CD14-positive monocyte (primary cell): ENCODE data around the gene UNKL. TPM values are rescaled to one million over a fixed set of nuclear protein-coding genes. Genes with fewer than 3 reads are reported as not detected.

Experiments
- DNase-seq, 3 donors: peaks; one replicate each; pipeline ENCODE4 v3.0.0-alpha.2; 2011 to 2022
- H2AFZ ChIP-seq: 2 replicates; pipeline ENCODE4 v1.6.0; 2012; ENCODE audit warnings: mild to moderate bottlenecking, low read depth, low read length, inconsistent platforms; ENCODE audit not compliant: insufficient read depth, poor library complexity, severe bottlenecking
- H3K27ac ChIP-seq, 2 donors: 1 replicate in 1 of 2; 2 replicates in 1 of 2; pipeline ENCODE4 v1.5.1; 2012 to 2013; ENCODE audit warnings: low read length in 2 of 2, control low read depth in 1 of 2, inconsistent platforms in 1 of 2, low read depth in 1 of 2, mild to moderate bottlenecking in 1 of 2
- H3K27me3 ChIP-seq, 2 donors: one replicate each; pipeline versions ENCODE4 v1.6.0 to v1.6.1; 2011 to 2013; ENCODE audit warnings: low read length in 2 of 2; ENCODE audit not compliant: control insufficient read depth in 2 of 2, insufficient read depth in 2 of 2
- H3K36me3 ChIP-seq, 2 donors: replicated peaks in 1 of 2; 1 replicate in 1 of 2; 2 replicates in 1 of 2; pipeline versions ENCODE4 v1.5.1 to v1.6.1; 2012 to 2013; ENCODE audit warnings: low read length in 2 of 2, control low read depth in 1 of 2, inconsistent platforms in 1 of 2, mild to moderate bottlenecking in 1 of 2; ENCODE audit not compliant: insufficient read depth in 2 of 2, control insufficient read depth in 1 of 2
- H3K4me1 ChIP-seq, 2 donors: 1 replicate in 1 of 2; 2 replicates in 1 of 2; pipeline versions ENCODE4 v1.5.1 to v1.6.1; 2012 to 2013; ENCODE audit warnings: low read length in 2 of 2, control low read depth in 1 of 2, inconsistent platforms in 1 of 2, mild to moderate bottlenecking in 1 of 2, moderate library complexity in 1 of 2; ENCODE audit not compliant: insufficient read depth in 2 of 2, control insufficient read depth in 1 of 2
- H3K4me2 ChIP-seq: replicated peaks from 2 replicates; pipeline ENCODE3; 2012; ENCODE audit warnings: low read length, moderate library complexity, mild to moderate bottlenecking; ENCODE audit not compliant: poor library complexity, severe bottlenecking; ENCODE audit errors: extremely low read depth
- H3K4me3 ChIP-seq, 3 experiments: fragments of 200-600 bp in 1 of 3; sonication (generic) in 1 of 3; replicated peaks in 1 of 3; 1 replicate in 2 of 3; 2 replicates in 1 of 3; pipeline ENCODE4 v1.5.1; 2011 to 2013; ENCODE audit warnings: low read length in 3 of 3, mild to moderate bottlenecking in 3 of 3, control low read depth in 2 of 3, low read depth in 2 of 3, inconsistent platforms in 1 of 3, moderate library complexity in 1 of 3
- H3K79me2 ChIP-seq: 2 replicates; pipeline ENCODE4 v1.6.0; 2012; ENCODE audit warnings: mild to moderate bottlenecking, control low read depth, inconsistent platforms, low read length, moderate library complexity; ENCODE audit not compliant: insufficient read depth
- H3K9ac ChIP-seq: 2 replicates; pipeline ENCODE4 v1.6.0; 2017; ENCODE audit warnings: low read length, mild to moderate bottlenecking; ENCODE audit not compliant: insufficient read depth, poor library complexity, severe bottlenecking
- H3K9me3 ChIP-seq, 2 donors: replicated peaks in 1 of 2; 1 replicate in 1 of 2; 2 replicates in 1 of 2; pipeline versions ENCODE4 v1.5.1 to v1.6.1; 2012 to 2013; ENCODE audit warnings: low read length in 2 of 2, control low read depth in 1 of 2; ENCODE audit not compliant: control insufficient read depth in 1 of 2, insufficient read depth in 1 of 2
- H4K20me1 ChIP-seq: 2 replicates; pipeline ENCODE4 v1.6.0; 2012; ENCODE audit warnings: mild to moderate bottlenecking, low read length, control low read depth, moderate library complexity; ENCODE audit not compliant: insufficient read depth
- H3K27ac Mint-ChIP-seq, 7 donors: one replicate each; pipeline ENCODE4 v1.8.0; 2020; ENCODE audit warnings: mild to moderate bottlenecking in 7 of 7, mixed read lengths in 7 of 7, moderate library complexity in 6 of 7, inconsistent platforms in 2 of 7
- H3K27me3 Mint-ChIP-seq, 3 donors: one replicate each; pipeline ENCODE4 v1.8.0; 2021 to 2022; ENCODE audit warnings: low read depth in 3 of 3, mild to moderate bottlenecking in 3 of 3, mixed read lengths in 3 of 3, moderate library complexity in 3 of 3, inconsistent platforms in 1 of 3
- H3K36me3 Mint-ChIP-seq, 2 donors: one replicate each; pipeline ENCODE4 v1.8.0; 2020; ENCODE audit warnings: mixed read lengths in 2 of 2, inconsistent platforms in 1 of 2, mild to moderate bottlenecking in 1 of 2
- H3K4me1 Mint-ChIP-seq: one replicate; pipeline ENCODE4 v1.8.0; 2020; ENCODE audit warnings: mild to moderate bottlenecking, mixed read lengths
- H3K4me3 Mint-ChIP-seq, 2 donors: one replicate each; pipeline ENCODE4 v1.8.0; 2020; ENCODE audit warnings: mild to moderate bottlenecking in 2 of 2, mixed read lengths in 2 of 2, moderate library complexity in 1 of 2
- H3K9me3 Mint-ChIP-seq, 7 donors: one replicate each; pipeline ENCODE4 v1.8.0; 2020 to 2022; ENCODE audit warnings: mixed read lengths in 7 of 7, mild to moderate bottlenecking in 6 of 7, moderate library complexity in 6 of 7, inconsistent platforms in 2 of 7
- WGBS: methylation state at CpG from one replicate; pipeline ENCODE4 v1.1.5; 2013; ENCODE audit warnings: missing lambda C conversion rate; ENCODE audit not compliant: insufficient coverage; 5-methylcytosine and 5-hydroxymethylcytosine counted together
- intact Hi-C, 2 donors: fragments of 100-400 bp; cut with micrococcal nuclease; formaldehyde crosslinking; loops; one replicate each; pipeline versions ENCODE4 v1.15.0 to v1.15.1; 2023
- polyA plus RNA-seq, 3 donors: library from polyadenylated mRNA; depleted of rRNA in 1 of 3; unstranded in 2 of 3; stranded (reverse) in 1 of 3; fragments of 300-500 nt in 2 of 3; fragments of >200 nt in 1 of 3; fragmentation: Illumina TruSeq in 2 of 3; gene quantifications; 1 replicate in 2 of 3; 2 replicates in 1 of 3; pipeline ENCODE4 v1.2.3, GENCODE V29; 2012 to 2021
- TF ChIP-seq, protein P1 (sequence below): fragments of 200-600 bp; IDR thresholded peaks from one replicate; pipeline ENCODE4 v1.8.0; 2022; ENCODE audit warnings: antibody characterized with exemption, mild to moderate bottlenecking

The UNKL gene
- polyA plus RNA-seq, 3 donors: 1.2 to 19.9 (median 2.2) TPM

DNA sequence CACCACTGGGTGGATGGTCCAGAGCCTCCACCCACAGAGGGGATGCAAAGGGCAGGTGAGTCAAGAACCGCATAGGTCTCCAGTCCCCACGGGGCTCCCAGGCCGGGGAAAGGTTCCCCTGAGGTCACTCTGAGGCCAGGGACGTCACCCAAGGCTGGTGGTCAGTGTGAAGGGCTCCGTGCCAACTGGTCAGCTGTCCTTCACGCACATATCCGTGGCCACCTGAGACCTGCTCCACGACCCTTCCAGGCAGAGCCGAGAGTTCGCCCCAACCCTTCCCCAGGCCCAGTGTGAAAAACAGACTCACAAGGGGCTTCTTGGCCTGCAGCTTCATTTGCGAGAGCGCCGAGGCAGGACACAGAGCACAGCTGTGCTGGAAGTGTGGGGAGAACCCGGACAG is 65.6 kb downstream of the UNKL start:
- Mint-ChIP-seq H3K27ac (no peak overlapping the region), H3K4me3 (no peak overlapping the region), H3K9me3 (peaks cover 0 to 3% (median 0%) of the 10 kb centered on the region in 7 donors), H3K27me3 (peaks cover 0 to 2% (median 2%) of the 10 kb centered on the region in 3 donors), H3K36me3 (peaks cover 16 to 29% of the 10 kb centered on the region in 2 donors), H3K4me1 (peaks cover 29% of the 10 kb centered on the region)
- no peak overlapping the region for H3K27ac ChIP-seq
- H3K27me3 ChIP-seq: no peaks in the 10 kb centered on the region
- H3K4me2 ChIP-seq: no peak overlapping the region
- no peak overlapping the region for H2AFZ ChIP-seq
- H3K4me1 ChIP-seq: peaks cover 21 to 30% of the 10 kb centered on the region in 2 donors
- intact Hi-C loops: loop anchor here in 1 of 2 donors (5.0 kb wide), 1 partner anchor 37 kb away; no protein-coding TSS in a partner anchor
- H3K9ac ChIP-seq: no peak overlapping the region
- H3K9me3 ChIP-seq: no peaks in the 10 kb centered on the region
- H3K4me3 ChIP-seq: no peak overlapping the region
- H3K36me3 ChIP-seq: peaks cover 18% of the 10 kb centered on the region in 2 donors
- TF ChIP-seq, protein P1, sequence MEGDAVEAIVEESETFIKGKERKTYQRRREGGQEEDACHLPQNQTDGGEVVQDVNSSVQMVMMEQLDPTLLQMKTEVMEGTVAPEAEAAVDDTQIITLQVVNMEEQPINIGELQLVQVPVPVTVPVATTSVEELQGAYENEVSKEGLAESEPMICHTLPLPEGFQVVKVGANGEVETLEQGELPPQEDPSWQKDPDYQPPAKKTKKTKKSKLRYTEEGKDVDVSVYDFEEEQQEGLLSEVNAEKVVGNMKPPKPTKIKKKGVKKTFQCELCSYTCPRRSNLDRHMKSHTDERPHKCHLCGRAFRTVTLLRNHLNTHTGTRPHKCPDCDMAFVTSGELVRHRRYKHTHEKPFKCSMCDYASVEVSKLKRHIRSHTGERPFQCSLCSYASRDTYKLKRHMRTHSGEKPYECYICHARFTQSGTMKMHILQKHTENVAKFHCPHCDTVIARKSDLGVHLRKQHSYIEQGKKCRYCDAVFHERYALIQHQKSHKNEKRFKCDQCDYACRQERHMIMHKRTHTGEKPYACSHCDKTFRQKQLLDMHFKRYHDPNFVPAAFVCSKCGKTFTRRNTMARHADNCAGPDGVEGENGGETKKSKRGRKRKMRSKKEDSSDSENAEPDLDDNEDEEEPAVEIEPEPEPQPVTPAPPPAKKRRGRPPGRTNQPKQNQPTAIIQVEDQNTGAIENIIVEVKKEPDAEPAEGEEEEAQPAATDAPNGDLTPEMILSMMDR: no peak
- DNase-seq: no peak
- peaks cover 32% of the 10 kb centered on the region for H4K20me1 ChIP-seq
- H3K79me2 ChIP-seq: peaks cover 34% of the 10 kb centered on the region
- 100% methylated on average over 12 of the region's 14 CpGs for WGBS

DNA sequence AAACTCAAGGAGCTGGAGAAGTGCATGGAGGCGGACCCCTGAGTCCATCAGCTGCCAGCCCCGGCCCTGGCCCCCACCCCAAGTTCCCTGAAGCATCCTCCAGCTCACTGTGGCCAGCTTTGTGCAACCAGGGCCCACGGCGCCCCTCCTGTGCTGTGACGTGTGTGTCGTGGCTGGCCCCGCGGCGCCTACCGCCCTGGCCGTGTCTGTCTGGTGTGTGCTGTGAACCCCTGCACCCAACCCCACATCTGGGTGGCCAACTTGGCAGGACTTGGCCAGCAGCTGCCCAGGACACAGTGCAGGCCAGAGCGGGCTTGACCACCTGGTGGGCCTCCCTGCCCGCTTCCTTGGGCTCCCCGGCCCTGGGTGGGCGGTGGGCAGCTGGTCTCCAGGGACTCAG is 66.1 kb downstream of the UNKL start:
- TF ChIP-seq, protein P1: no peak
- Histone ChIP-seq H3K36me3 (peaks cover 18% of the 10 kb centered on the region in 2 donors), H3K79me2 (peaks cover 30% of the 10 kb centered on the region), H3K9ac (no peak overlapping the region), H3K9me3 (no peaks in the 10 kb centered on the region), H3K27me3 (no peaks in the 10 kb centered on the region), H3K4me3 (no peak overlapping the region), H2AFZ (no peak overlapping the region), H3K27ac (no peak overlapping the region), H4K20me1 (peaks cover 27% of the 10 kb centered on the region), H3K4me2 (no peak overlapping the region), H3K4me1 (peaks cover 22 to 29% of the 10 kb centered on the region in 2 donors)
- Mint-ChIP-seq H3K4me3 (no peak overlapping the region), H3K9me3 (peaks cover 0 to 3% (median 0%) of the 10 kb centered on the region in 7 donors), H3K27me3 (peaks cover 0 to 2% (median 2%) of the 10 kb centered on the region in 3 donors), H3K4me1 (peaks cover 25% of the 10 kb centered on the region), H3K27ac (no peak overlapping the region), H3K36me3 (peaks cover 14 to 28% of the 10 kb centered on the region in 2 donors)
- 93% methylated on average over 15 of the region's 15 CpGs for WGBS
- intact Hi-C loops: loop anchor here in 1 of 2 donors (5.0 kb wide), 1 partner anchor 36 kb away; no protein-coding TSS in a partner anchor
- no peak for DNase-seq
